HepG2 (cell line): ENCODE measurements around the gene IGF2. TPM values are rescaled to one million over a fixed set of nuclear protein-coding genes. Genes with fewer than 3 reads are reported as not detected.

Source experiments
- DMTF1 ChIP-seq: sonication (generic); formaldehyde crosslinking; IDR thresholded peaks from 2 replicates; pipeline ENCODE4 v1.4.0; 2020; ENCODE audit warnings: mild to moderate bottlenecking, missing genetic modification reagents
- HBP1 ChIP-seq: IDR thresholded peaks from 2 replicates; pipeline ENCODE4 v1.6.1; 2016; ENCODE audit warnings: low read depth, control low read depth
- HNRNPH1 ChIP-seq: fragments of 200-400 bp; formaldehyde crosslinking; optimal IDR thresholded peaks from 2 replicates; pipeline ENCODE3; 2017; ENCODE audit warnings: mild to moderate bottlenecking, low read depth, low read length
- IKZF1 ChIP-seq: fragments of 450-650 bp; IDR thresholded peaks from 2 replicates; pipeline ENCODE4 v1.7.1; 2016
- IRF2 ChIP-seq: IDR thresholded peaks from 2 replicates; pipeline ENCODE4 v1.6.1; 2018; ENCODE audit warnings: missing genetic modification reagents, missing compliant biosample characterization
- JUN ChIP-seq: sonication (generic); formaldehyde crosslinking; IDR thresholded peaks from 2 replicates; pipeline ENCODE4 v1.4.0; 2020; ENCODE audit warnings: mild to moderate bottlenecking, missing genetic modification reagents
- MAFF ChIP-seq: IDR thresholded peaks from 2 replicates; pipeline ENCODE4 v1.6.1; 2011; ENCODE audit warnings: low read depth, low read length, improper control_type of control experiment
- NFYC ChIP-seq: IDR thresholded peaks from 2 replicates; pipeline ENCODE4 v1.6.1; 2016; ENCODE audit warnings: missing genetic modification reagents, missing compliant biosample characterization
- PHF5A ChIP-seq: IDR thresholded peaks from one replicate; pipeline ENCODE4 v1.6.1; 2018; ENCODE audit warnings: low read depth, missing genetic modification reagents; ENCODE audit not compliant: unreplicated experiment
- PRMT3 ChIP-seq: sonication (generic); formaldehyde crosslinking; IDR thresholded peaks from 2 replicates; pipeline ENCODE4 v1.8.1; 2022; ENCODE audit warnings: low read depth, mild to moderate bottlenecking, moderate library complexity, missing genetic modification reagents, borderline replicate concordance
- ZBTB7B ChIP-seq: sonication (generic); formaldehyde crosslinking; IDR thresholded peaks from 2 replicates; pipeline ENCODE4 v1.4.0; 2020; ENCODE audit warnings: missing genetic modification reagents
- ZNF101 ChIP-seq: sonication (generic); formaldehyde crosslinking; IDR thresholded peaks from 2 replicates; pipeline ENCODE4 v1.4.0; 2020; ENCODE audit warnings: mild to moderate bottlenecking, low read depth, missing genetic modification reagents, borderline replicate concordance
- ZNF230 ChIP-seq: sonication (generic); formaldehyde crosslinking; IDR thresholded peaks from 2 replicates; pipeline ENCODE4 v1.4.0; 2020; ENCODE audit warnings: mild to moderate bottlenecking, missing genetic modification reagents
- ZSCAN29 ChIP-seq: sonication (generic); formaldehyde crosslinking; conservative IDR thresholded peaks from 2 replicates; pipeline ENCODE4 v1.4.0; 2020; ENCODE audit warnings: mild to moderate bottlenecking, missing genetic modification reagents
- polyA plus RNA-seq, 8 experiments: library from polyadenylated mRNA; depleted of rRNA in 3 of 8; stranded (reverse) in 7 of 8; unstranded in 1 of 8; fragments of >200 nt; fragmentation: Illumina TruSeq in 4 of 8; extraction: Trizol in 4 of 8; gene quantifications; 2 replicates each; pipeline versions ENCODE4 v1.2.1 to v1.2.3, GENCODE V29; 2011 to 2016; ENCODE audit warnings: low read depth in 4 of 8, missing spikeins in 1 of 8, mixed read lengths in 1 of 8; ENCODE audit not compliant: insufficient read depth in 1 of 8
- total RNA-seq, 5 experiments: library from RNA; depleted of rRNA; stranded (reverse); fragments of >200 nt; fragmentation: Illumina TruSeq; extraction: Trizol; gene quantifications; 2 replicates each; pipeline ENCODE4 v1.2.3, GENCODE V29; 2016; ENCODE audit warnings: low read depth in 1 of 5
- TF ChIP-seq, protein P1 (sequence below): sonication (generic); formaldehyde crosslinking; IDR thresholded peaks from 2 replicates; pipeline ENCODE4 v1.5.0; 2020; ENCODE audit warnings: mild to moderate bottlenecking, missing genetic modification reagents
- TF ChIP-seq, protein P2 (sequence below): sonication (generic); formaldehyde crosslinking; IDR thresholded peaks from 2 replicates; pipeline ENCODE4 v1.5.1; 2020; ENCODE audit warnings: mild to moderate bottlenecking, missing genetic modification reagents, borderline replicate concordance
- TF ChIP-seq, protein P3 (sequence below): sonication (generic); formaldehyde crosslinking; IDR thresholded peaks from 2 replicates; pipeline ENCODE4 v1.4.0; 2020; ENCODE audit warnings: missing genetic modification reagents
- TF ChIP-seq, protein P4 (sequence below): sonication (generic); formaldehyde crosslinking; IDR thresholded peaks from 2 replicates; pipeline ENCODE4 v1.4.0; 2020; ENCODE audit warnings: missing genetic modification reagents

The IGF2 gene
- total and polyA plus RNA-seq, 2 of the 13 experiments (the other 11 are each of a cell fraction or from before 2014, with no cell fraction given): 79.1 to 254 TPM

GRCh38 chr11:2128511-2129307 lies 10.5 kb downstream of the IGF2 start (continued):
- peak; percentile 89 for TF ChIP-seq HNRNPH1
- TF ChIP-seq ZBTB7B (CRISPR knock-in tag): no peak; the same call in 1 of the 2 replicates
- peak; percentile 88 for TF ChIP-seq PRMT3
- TF ChIP-seq ZNF101: peak; percentile 56; the same call in 1 of the 2 replicates
- peak; percentile 7; the same call in 1 of the 2 replicates for TF ChIP-seq IRF2 (CRISPR knock-in tag)
- no peak; the same call in 1 of the 2 replicates for TF ChIP-seq ZNF230 (CRISPR knock-in tag)
- TF ChIP-seq, protein P1, sequence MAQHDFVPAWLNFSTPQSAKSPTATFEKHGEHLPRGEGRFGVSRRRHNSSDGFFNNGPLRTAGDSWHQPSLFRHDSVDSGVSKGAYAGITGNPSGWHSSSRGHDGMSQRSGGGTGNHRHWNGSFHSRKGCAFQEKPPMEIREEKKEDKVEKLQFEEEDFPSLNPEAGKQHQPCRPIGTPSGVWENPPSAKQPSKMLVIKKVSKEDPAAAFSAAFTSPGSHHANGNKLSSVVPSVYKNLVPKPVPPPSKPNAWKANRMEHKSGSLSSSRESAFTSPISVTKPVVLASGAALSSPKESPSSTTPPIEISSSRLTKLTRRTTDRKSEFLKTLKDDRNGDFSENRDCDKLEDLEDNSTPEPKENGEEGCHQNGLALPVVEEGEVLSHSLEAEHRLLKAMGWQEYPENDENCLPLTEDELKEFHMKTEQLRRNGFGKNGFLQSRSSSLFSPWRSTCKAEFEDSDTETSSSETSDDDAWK (CRISPR knock-in tag): no peak
- TF ChIP-seq DMTF1 (CRISPR knock-in tag): no peak
- no peak for TF ChIP-seq ZSCAN29 (CRISPR knock-in tag)
- TF ChIP-seq NFYC (CRISPR knock-in tag): no peak
- no peak for TF ChIP-seq MAFF
- TF ChIP-seq, protein P2, sequence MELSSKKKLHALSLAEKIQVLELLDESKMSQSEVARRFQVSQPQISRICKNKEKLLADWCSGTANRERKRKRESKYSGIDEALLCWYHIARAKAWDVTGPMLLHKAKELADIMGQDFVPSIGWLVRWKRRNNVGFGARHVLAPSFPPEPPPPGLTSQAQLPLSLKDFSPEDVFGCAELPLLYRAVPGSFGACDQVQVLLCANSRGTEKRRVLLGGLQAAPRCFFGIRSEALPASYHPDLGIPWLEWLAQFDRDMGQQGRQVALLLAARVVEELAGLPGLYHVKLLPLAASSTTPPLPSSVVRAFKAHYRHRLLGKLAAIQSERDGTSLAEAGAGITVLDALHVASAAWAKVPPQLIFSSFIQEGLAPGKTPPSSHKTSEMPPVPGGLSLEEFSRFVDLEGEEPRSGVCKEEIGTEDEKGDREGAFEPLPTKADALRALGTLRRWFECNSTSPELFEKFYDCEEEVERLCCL (CRISPR knock-in tag): no peak
- peak; percentile 32; the same call in 1 of the 2 replicates for TF ChIP-seq HBP1
- TF ChIP-seq, protein P3, sequence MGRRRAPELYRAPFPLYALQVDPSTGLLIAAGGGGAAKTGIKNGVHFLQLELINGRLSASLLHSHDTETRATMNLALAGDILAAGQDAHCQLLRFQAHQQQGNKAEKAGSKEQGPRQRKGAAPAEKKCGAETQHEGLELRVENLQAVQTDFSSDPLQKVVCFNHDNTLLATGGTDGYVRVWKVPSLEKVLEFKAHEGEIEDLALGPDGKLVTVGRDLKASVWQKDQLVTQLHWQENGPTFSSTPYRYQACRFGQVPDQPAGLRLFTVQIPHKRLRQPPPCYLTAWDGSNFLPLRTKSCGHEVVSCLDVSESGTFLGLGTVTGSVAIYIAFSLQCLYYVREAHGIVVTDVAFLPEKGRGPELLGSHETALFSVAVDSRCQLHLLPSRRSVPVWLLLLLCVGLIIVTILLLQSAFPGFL (CRISPR knock-in tag): no peak
- no peak for TF ChIP-seq JUN (CRISPR knock-in tag)
- TF ChIP-seq IKZF1: no peak
- TF ChIP-seq, protein P4, sequence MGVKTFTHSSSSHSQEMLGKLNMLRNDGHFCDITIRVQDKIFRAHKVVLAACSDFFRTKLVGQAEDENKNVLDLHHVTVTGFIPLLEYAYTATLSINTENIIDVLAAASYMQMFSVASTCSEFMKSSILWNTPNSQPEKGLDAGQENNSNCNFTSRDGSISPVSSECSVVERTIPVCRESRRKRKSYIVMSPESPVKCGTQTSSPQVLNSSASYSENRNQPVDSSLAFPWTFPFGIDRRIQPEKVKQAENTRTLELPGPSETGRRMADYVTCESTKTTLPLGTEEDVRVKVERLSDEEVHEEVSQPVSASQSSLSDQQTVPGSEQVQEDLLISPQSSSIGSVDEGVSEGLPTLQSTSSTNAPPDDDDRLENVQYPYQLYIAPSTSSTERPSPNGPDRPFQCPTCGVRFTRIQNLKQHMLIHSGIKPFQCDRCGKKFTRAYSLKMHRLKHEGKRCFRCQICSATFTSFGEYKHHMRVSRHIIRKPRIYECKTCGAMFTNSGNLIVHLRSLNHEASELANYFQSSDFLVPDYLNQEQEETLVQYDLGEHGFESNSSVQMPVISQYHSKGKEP: no peak
- peak; percentile 51 for TF ChIP-seq PHF5A (CRISPR knock-in tag)
